Neuronal stem cell (in vitro differentiated cells): Measurements from ENCODE around the gene CCDC178.

Experiments
- DNase-seq: peaks from one replicate; pipeline ENCODE4 v3.0.0-alpha.2; 2013; ENCODE audit warnings: low spot score
- H2AFZ ChIP-seq: one replicate; pipeline ENCODE4 v1.6.1; 2013; ENCODE audit warnings: mild to moderate bottlenecking, low read length, inconsistent platforms
- H2AK5ac ChIP-seq: 2 replicates; pipeline ENCODE4 v1.6.1; 2013; ENCODE audit warnings: low read depth, mild to moderate bottlenecking, inconsistent platforms, low read length, moderate library complexity, mixed read lengths
- H2BK120ac ChIP-seq: 2 replicates; pipeline ENCODE4 v1.6.1; 2013; ENCODE audit warnings: low read depth, mild to moderate bottlenecking, inconsistent platforms, low read length, moderate library complexity, mixed read lengths
- H2BK12ac ChIP-seq: one replicate; pipeline ENCODE4 v1.6.1; 2013; ENCODE audit warnings: low read length, inconsistent platforms
- H2BK15ac ChIP-seq: 2 replicates; pipeline ENCODE4 v1.6.1; 2013; ENCODE audit warnings: mild to moderate bottlenecking, low read length, inconsistent platforms, mixed read lengths
- H2BK5ac ChIP-seq: one replicate; pipeline ENCODE4 v1.6.1; 2013; ENCODE audit warnings: inconsistent platforms, mild to moderate bottlenecking, low read length, moderate library complexity
- H3K14ac ChIP-seq: one replicate; pipeline ENCODE4 v1.6.1; 2013; ENCODE audit warnings: low read length, inconsistent platforms
- H3K18ac ChIP-seq: 2 replicates; pipeline ENCODE4 v1.6.1; 2013; ENCODE audit warnings: low read length, inconsistent platforms
- H3K23ac ChIP-seq: 2 replicates; pipeline ENCODE4 v1.6.1; 2013; ENCODE audit warnings: low read depth, mild to moderate bottlenecking, mixed read lengths, low read length, inconsistent platforms; ENCODE audit not compliant: poor library complexity
- H3K27ac ChIP-seq: replicated peaks from 3 replicates; pipeline ENCODE4 v1.5.1; 2013; ENCODE audit warnings: low read length, inconsistent platforms
- H3K27me3 ChIP-seq, 3 experiments: 2 replicates each; pipeline ENCODE4 v1.6.1; 2013; ENCODE audit warnings: low read length in 3 of 3, mild to moderate bottlenecking in 2 of 3, inconsistent platforms in 1 of 3, low read depth in 1 of 3, mixed read lengths in 1 of 3, moderate library complexity in 1 of 3; ENCODE audit not compliant: control insufficient read depth in 3 of 3, insufficient read depth in 3 of 3
- H3K36me3 ChIP-seq, 2 donors: replicated peaks in 1 of 2; 2 replicates each; pipeline ENCODE4 v1.6.1; 2013; ENCODE audit warnings: low read length in 2 of 2; ENCODE audit not compliant: control insufficient read depth in 2 of 2, insufficient read depth in 2 of 2
- H3K4ac ChIP-seq: 2 replicates; pipeline ENCODE4 v1.6.1; 2013; ENCODE audit warnings: inconsistent platforms, mild to moderate bottlenecking, low read length, moderate library complexity
- H3K4me1 ChIP-seq, 2 donors: 1 replicate in 1 of 2; 2 replicates in 1 of 2; pipeline ENCODE4 v1.6.1; 2013; ENCODE audit warnings: low read length in 2 of 2, low read depth in 1 of 2; ENCODE audit not compliant: control insufficient read depth in 2 of 2, insufficient read depth in 1 of 2
- H3K4me2 ChIP-seq: one replicate; pipeline ENCODE4 v1.6.1; 2013; ENCODE audit warnings: mild to moderate bottlenecking, low read length, inconsistent platforms; ENCODE audit not compliant: insufficient read depth, poor library complexity, severe bottlenecking
- H3K4me3 ChIP-seq, 2 donors: 2 replicates each; pipeline ENCODE4 v1.5.1; 2013; ENCODE audit warnings: low read length in 2 of 2, mild to moderate bottlenecking in 2 of 2, inconsistent platforms in 1 of 2, moderate library complexity in 1 of 2
- H3K79me1 ChIP-seq: one replicate; pipeline ENCODE4 v1.6.1; 2013; ENCODE audit warnings: low read depth, mild to moderate bottlenecking, inconsistent platforms, low read length, moderate library complexity
- H3K9ac ChIP-seq: one replicate; pipeline ENCODE4 v1.6.1; 2013; ENCODE audit warnings: mild to moderate bottlenecking, low read depth, low read length, inconsistent platforms; ENCODE audit not compliant: poor library complexity
- H3K9me3 ChIP-seq, 2 donors: replicated peaks in 1 of 2; 2 replicates each; pipeline versions ENCODE3 to v1.6.1; 2013; ENCODE audit warnings: low read length in 2 of 2, mild to moderate bottlenecking in 2 of 2, inconsistent platforms in 1 of 2, low read depth in 1 of 2, mixed read lengths in 1 of 2, moderate library complexity in 1 of 2; ENCODE audit not compliant: control insufficient read depth in 2 of 2, insufficient read depth in 1 of 2
- H4K8ac ChIP-seq: one replicate; pipeline ENCODE4 v1.6.1; 2013; ENCODE audit warnings: low read depth, mild to moderate bottlenecking, inconsistent platforms, low read length, moderate library complexity
- H4K91ac ChIP-seq: one replicate; pipeline ENCODE4 v1.6.1; 2013; ENCODE audit warnings: low read length, low read depth, mild to moderate bottlenecking, inconsistent platforms; ENCODE audit not compliant: poor library complexity
- WGBS, 2 donors: extraction: QIAGEN DNeasy Blood & Tissue Kit; methylation state at CpG; one replicate each; pipeline ENCODE4 v1.1.7; 2013; ENCODE audit warnings: missing lambda C conversion rate in 2 of 2, mixed read lengths in 1 of 2; ENCODE audit not compliant: insufficient read length in 2 of 2, insufficient replicate concordance in 1 of 2; ENCODE audit errors: extremely low coverage in 2 of 2; 5-methylcytosine and 5-hydroxymethylcytosine counted together

Gene CCDC178

GRCh38 chr18:32983721-32984120 lies 456.8 kb downstream of the CCDC178 start:
- Histone ChIP-seq H3K36me3 (no peaks in the 10 kb centered on the region), H3K4ac (no peak overlapping the region), H3K9me3 (no peaks in the 10 kb centered on the region), H3K14ac (no peak overlapping the region), H2BK5ac (no peak overlapping the region), H2BK120ac (no peak overlapping the region), H3K4me2 (no peak overlapping the region), H4K8ac (no peak overlapping the region), H3K23ac (no peak overlapping the region), H2AK5ac (no peak overlapping the region), H4K91ac (no peak overlapping the region), H2BK15ac (no peak overlapping the region), H3K27ac (no peak overlapping the region), H2AFZ (no peak overlapping the region), H3K27me3 (no peaks in the 10 kb centered on the region), H3K4me1 (no peaks in the 10 kb centered on the region), H3K9ac (no peak overlapping the region), H2BK12ac (no peak overlapping the region), H3K18ac (no peak overlapping the region), H3K79me1 (no peaks in the 10 kb centered on the region), H3K4me3 (no peak overlapping the region)
- no CpG with 5 or more reads among the region's 1 CpG for WGBS, 2 donors
- no peak for DNase-seq

DNA sequence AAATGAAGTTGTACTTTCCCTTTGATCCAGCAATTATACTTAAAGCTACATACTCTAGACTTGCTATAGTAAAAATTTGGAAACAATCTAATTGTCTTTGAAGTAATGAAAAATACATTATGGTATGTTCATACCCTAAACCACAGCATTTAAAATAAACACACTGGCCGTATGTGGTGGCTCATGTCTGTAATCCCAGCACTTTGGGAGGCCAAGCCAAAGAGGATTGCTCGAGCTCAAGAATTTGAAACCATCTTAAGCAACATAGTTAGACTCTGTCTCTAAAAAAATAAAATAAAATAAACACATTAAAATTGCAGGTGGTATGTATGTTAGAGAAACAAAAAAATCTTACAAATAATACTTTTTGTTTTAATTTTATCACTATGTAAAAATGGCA lies 459.6 kb downstream of the CCDC178 start:
- Histone ChIP-seq H3K23ac (no peak overlapping the region), H3K18ac (no peak overlapping the region), H2BK15ac (no peak overlapping the region), H2AFZ (no peak overlapping the region), H3K9ac (no peak overlapping the region), H2BK120ac (no peak overlapping the region), H4K91ac (no peak overlapping the region), H3K4me1 (no peaks in the 10 kb centered on the region), H3K9me3 (no peaks in the 10 kb centered on the region), H3K4ac (no peak overlapping the region), H2AK5ac (no peak overlapping the region), H2BK5ac (no peak overlapping the region), H3K27ac (no peak overlapping the region), H3K79me1 (no peaks in the 10 kb centered on the region), H3K27me3 (no peaks in the 10 kb centered on the region), H2BK12ac (no peak overlapping the region), H4K8ac (no peak overlapping the region), H3K14ac (no peak overlapping the region), H3K36me3 (no peaks in the 10 kb centered on the region), H3K4me3 (no peak overlapping the region), H3K4me2 (no peak overlapping the region)
- WGBS, 2 donors, result no CpG with 5 or more reads among the region's 2 CpGs
- no peak for DNase-seq

DNA sequence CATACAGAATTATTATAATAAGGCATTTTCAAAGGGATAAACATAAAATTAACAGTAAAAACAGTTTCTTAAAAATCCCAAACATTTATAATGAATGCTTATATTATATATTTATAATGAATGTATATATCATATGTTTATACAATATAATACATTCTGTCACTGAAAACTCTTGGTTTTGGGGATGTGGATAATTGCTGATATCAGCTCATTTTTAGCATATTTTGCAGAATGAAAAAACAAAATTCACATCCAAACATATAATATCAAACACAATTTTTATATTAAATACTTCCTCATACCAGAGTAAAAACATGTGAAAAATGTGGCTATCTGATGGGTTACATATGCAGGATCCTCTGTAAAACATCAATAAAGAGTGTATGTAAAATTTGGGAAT lies 465.0 kb downstream of the CCDC178 start:
- H3K36me3 ChIP-seq, result no peaks in the 10 kb centered on the region
- no peak overlapping the region for H4K8ac ChIP-seq
- no peaks in the 10 kb centered on the region for H3K27me3 ChIP-seq
- no peak overlapping the region for H2BK5ac ChIP-seq
- no peak overlapping the region for H3K4ac ChIP-seq
- no peak overlapping the region for H3K23ac ChIP-seq
- no peak overlapping the region for H2BK15ac ChIP-seq
- no peak for DNase-seq
- H3K79me1 ChIP-seq, result no peaks in the 10 kb centered on the region
- H3K18ac ChIP-seq, result no peak overlapping the region
- H3K14ac ChIP-seq, result no peak overlapping the region
- H4K91ac ChIP-seq, result no peak overlapping the region
- no peak overlapping the region for H2AK5ac ChIP-seq
- no peak overlapping the region for H3K4me2 ChIP-seq
- peaks cover 0 to 8% of the 10 kb centered on the region in 2 donors for H3K4me1 ChIP-seq
- no peak overlapping the region for H3K4me3 ChIP-seq
- no peak overlapping the region for H2BK120ac ChIP-seq
- peak overlapping the region; percentile 79 for H2AFZ ChIP-seq
- no peak overlapping the region for H3K9ac ChIP-seq
- H3K27ac ChIP-seq, result no peak overlapping the region
- H3K9me3 ChIP-seq, result peaks cover 0 to 5% of the 10 kb centered on the region in 2 donors
- H2BK12ac ChIP-seq, result no peak overlapping the region

DNA sequence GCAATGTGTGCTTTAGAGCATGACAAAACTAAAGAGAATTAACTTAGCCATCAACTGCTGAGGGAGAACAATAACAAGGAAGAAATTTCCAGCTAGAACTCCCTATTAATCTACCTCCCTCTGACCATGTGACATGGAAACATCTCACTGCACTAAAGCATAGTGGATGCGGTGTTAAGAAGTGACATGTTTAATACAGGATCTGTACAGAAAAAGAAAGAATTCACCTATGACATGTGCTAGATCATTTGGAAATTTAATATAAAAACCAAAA lies 465.4 kb downstream of the CCDC178 start:
- no peak for DNase-seq
- no peak overlapping the region for H3K23ac ChIP-seq
- no peak overlapping the region for H3K9ac ChIP-seq
- peak overlapping the region in 1 of 2 donors; percentile 24 for H3K4me3 ChIP-seq
- H3K9me3 ChIP-seq, result peaks cover 0 to 5% of the 10 kb centered on the region in 2 donors
- H3K4me1 ChIP-seq, result peaks cover 0 to 8% of the 10 kb centered on the region in 2 donors
- H2AFZ ChIP-seq, result peak overlapping the region; percentile 79
- H3K27me3 ChIP-seq, result no peaks in the 10 kb centered on the region
- H3K79me1 ChIP-seq, result no peaks in the 10 kb centered on the region
- H3K27ac ChIP-seq, result no peak overlapping the region
- no peak overlapping the region for H4K91ac ChIP-seq
- no peak overlapping the region for H3K18ac ChIP-seq
- no peak overlapping the region for H3K4ac ChIP-seq
- H3K4me2 ChIP-seq, result no peak overlapping the region
- no peak overlapping the region for H4K8ac ChIP-seq
- no peak overlapping the region for H2BK120ac ChIP-seq
- WGBS, 2 donors, result no CpG with 5 or more reads among the region's 1 CpG
- H2BK12ac ChIP-seq, result no peak overlapping the region
- H2BK15ac ChIP-seq, result no peak overlapping the region
- no peaks in the 10 kb centered on the region for H3K36me3 ChIP-seq
- no peak overlapping the region for H2AK5ac ChIP-seq
- no peak overlapping the region for H2BK5ac ChIP-seq
- H3K14ac ChIP-seq, result no peak overlapping the region
